HG03060 (cell line): ENCODE measurements around the gene ID1.
"Not testable (repeated sequence)": the region's sequence is repeated elsewhere in the genome, so short reads cannot be mapped to it uniquely, and the experiment has no call there.

Experiments used
- ATAC-seq: cut with Tn5 transposase; IDR thresholded peaks from one replicate; pipeline ENCODE4 v1.9.1; 2021; ENCODE audit warnings: low read depth, moderate number of reproducible peaks; ENCODE audit not compliant: unreplicated experiment

Gene ID1

GRCh38 chr20:31596412-31596715 lies 8.7 kb upstream of the ID1 start:
- ATAC-seq: not testable (repeated sequence)

- ATAC-seq: no peak
Measured at GRCh38 chr20:31596831-31597480, 8.1 kb upstream of the ID1 start.

GRCh38 chr20:31597481-31597855 lies 7.6 kb upstream of the ID1 start:
- ATAC-seq: no peak

DNA sequence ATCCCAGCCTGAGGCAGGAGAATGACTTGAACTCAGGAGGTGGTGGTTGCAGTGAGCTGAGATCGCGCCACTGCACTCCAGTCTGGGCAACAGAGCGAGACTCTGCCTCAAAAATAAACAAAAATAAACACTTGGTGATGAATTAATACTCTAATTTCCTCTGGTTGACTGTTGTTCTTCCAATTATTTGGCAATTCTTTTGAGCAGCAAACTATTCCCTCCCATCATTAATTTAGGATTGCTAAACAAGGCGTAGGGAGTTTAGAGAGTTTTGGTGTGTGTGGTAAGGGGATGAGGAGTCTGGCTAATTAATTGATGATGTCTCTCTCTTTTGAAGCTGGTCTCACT lies 2.7 kb upstream of the ID1 start:
- ATAC-seq: no peak

DNA sequence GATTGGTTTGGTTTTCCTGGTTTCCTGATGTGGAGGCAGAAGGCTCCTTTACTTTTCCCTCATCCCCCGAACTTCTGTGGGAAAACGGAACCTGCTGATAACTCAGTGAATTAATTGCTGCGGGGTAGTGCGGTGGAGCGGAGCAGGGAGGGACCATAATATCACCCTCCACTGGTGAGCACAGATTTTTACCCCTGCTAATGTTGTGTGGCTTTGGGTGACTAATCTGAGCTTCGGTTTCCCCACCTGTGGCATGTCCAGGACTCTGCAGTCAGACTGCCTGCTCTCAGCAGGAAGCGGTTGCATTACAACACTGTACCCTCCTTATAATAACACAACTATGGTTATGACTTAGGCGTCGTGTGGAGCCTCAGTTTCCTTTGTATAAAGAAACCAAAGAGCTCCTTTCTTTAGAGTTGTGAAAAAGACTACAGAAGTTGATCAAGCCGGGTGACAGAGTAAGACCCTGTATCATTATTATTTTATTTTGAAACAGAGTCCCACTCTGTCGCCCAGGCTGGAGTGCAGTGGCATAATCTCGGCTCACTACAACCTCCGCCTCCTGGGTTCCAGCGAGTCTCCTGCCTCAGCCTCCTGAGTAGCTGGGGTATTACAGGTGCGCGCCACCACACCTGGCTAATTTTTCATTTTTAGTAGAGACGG lies 2.2 kb upstream of the ID1 start:
- ATAC-seq: peak; percentile 66

DNA sequence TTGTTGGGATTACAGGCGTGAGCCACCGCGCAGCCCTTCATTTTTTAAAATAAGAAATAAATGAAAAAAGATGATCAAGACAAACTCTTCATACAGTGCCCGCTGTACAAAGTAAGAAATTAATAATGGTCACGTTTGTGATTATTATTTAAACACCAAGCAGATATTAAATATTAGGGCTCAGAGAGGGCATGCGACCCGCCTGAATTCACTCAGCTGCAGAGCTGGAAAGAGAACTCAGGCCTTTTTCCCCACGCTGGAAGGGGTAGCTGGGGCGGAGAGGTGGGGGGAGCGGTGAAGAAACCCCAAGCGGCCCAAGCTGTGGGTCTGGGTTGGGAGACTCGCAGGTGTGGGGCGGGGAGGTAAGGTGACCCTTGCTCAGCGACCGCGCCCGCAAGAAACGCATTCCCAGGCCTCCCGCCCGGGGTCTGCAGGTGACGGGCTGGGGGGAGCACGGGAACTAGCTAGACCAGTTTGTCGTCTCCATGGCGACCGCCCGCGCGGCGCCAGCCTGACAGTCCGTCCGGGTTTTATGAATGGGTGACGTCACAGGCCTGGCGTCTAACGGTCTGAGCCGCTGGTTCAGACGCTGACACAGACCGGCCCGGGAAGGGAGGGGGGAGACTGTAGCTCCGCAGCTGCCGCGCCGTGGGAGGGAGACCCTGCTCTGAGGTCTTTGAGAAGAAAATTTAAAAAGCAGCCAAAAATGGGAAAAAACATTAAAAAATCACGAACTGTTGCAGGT lies 1.1 kb upstream of the ID1 start:
- no peak for ATAC-seq

DNA sequence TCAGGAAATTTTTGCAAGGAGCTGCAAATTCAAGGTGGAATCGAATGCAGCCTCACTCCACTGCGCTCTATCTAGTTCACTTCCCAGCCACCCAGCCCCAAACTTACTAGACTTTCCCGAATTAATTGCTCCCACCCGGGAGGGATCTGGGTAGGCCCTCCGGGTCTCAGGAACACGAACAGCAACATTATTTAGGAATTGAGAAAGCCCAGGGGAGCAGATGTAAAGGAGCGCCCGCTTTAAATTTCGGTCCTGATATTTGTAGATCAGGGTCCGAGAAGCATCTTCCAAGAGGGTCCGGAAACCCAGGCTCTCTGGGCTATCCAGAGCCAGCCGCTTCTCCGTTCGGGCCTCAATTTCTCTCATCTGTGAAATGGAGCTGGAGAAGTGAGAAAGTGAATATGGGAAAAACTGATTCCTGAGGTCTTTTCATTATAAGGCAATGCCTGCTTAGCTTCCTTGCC lies 490 bp upstream of the ID1 start:
- no peak for ATAC-seq

DNA sequence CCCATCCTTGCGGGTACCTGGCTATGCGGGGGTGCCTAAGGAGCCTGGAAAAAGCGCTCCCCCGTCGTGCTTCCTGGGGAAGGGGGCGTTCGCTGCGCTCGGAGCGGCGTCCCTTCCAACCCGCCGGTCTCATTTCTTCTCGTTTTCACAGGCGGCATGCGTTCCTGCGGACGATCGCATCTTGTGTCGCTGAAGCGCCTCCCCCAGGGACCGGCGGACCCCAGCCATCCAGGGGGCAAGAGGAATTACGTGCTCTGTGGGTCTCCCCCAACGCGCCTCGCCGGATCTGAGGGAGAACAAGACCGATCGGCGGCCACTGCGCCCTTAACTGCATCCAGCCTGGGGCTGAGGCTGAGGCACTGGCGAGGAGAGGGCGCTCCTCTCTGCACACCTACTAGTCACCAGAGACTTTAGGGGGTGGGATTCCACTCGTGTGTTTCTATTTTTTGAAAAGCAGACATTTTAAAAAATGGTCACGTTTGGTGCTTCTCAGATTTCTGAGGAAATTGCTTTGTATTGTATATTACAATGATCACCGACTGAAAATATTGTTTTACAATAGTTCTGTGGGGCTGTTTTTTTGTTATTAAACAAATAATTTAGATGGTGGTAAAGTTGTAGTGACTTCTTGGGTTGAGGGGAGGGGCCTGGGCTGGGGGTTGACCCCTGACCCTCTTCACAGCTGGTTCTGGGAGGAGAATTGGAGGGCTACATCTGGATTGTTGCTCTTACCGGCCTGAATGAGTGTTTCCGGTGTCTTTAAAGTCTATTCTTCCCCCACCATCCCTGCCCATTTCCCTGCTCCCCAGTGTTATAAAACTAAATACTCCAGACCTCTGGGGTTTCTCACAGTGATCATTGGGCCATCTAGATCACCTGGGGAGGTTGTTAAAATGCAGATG lies 1.1 kb downstream of the ID1 start:
- ATAC-seq: no peak

- no peak for ATAC-seq
Measured at GRCh38 chr20:31606804-31607639, 1.9 kb downstream of the ID1 start.

GRCh38 chr20:31607640-31608250 lies 2.7 kb downstream of the ID1 start:
- no peak for ATAC-seq

- no peak for ATAC-seq
Measured at GRCh38 chr20:31608251-31608945, 3.3 kb downstream of the ID1 start.

DNA sequence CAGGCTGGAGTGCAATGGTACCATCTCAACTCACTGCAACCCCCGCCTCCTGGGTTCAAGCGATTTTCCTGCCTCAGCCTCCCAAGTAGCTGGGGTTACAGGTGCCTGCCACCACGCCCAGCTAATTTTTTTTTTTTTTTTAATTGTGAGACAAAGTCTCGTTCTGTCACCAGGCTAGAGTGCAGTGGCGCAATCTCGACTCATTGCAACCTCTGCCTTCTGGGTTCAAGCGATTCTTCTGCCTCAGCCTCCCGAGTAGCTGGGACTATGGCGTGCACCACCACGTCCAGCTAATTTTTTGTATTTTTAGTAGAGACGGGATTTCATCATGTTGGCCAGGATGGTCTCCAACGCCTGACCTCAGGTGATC lies 7.2 kb downstream of the ID1 start:
- ATAC-seq: not testable (repeated sequence)

GRCh38 chr20:31615416-31615815 lies 10.3 kb downstream of the ID1 start:
- ATAC-seq: no peak

DNA sequence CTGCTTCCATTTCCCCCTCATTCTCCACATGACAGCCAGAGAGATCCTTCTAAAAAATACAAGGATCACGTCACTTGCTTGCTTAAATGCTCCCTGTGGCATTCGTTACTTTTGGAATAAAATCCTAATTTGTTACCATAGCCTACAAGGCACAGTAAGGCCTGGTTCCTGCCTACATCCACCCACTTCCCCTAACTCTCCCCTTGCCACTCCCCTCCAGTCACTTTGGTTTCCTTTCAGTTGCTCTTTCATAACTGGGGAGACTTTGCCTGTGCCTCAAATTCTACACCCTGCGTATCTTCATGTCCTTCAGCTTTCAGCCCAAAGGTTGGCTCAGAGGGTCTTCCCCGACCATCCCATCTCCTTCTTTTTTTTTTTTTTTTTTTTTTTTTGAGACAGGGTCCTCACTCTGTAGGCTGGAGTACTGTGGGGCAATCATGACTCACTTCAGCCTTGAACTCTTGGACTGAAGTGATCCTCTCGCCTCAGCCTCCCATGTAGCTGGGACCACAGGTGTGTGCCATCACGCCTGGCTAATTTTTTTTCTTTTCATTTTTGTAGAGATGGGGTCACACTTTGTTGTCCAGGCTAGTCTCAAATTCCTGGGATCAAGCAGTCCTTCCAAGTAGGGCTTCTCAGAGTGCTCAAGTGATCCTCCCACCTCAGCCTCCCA lies 12.5 kb downstream of the ID1 start:
- ATAC-seq: no peak

DNA sequence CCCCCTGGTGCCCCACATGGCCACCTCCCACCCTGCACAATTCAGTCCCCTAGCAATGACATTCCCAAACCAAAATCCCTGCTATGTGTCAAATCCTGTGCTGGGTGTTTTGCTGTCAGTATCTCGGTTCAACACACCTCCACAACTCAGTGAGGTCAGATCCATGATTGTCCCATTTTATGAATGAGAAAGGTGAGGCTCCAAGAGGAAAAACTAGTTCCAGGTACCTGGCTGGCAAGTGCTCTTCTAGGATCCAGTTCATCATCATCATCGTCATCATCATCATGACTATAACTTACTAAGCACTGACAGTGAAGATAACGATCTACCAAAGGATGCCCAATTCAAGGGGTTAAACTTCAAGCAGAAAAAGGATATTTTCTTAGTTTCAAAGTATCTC lies 15.2 kb downstream of the ID1 start:
- no peak for ATAC-seq

DNA sequence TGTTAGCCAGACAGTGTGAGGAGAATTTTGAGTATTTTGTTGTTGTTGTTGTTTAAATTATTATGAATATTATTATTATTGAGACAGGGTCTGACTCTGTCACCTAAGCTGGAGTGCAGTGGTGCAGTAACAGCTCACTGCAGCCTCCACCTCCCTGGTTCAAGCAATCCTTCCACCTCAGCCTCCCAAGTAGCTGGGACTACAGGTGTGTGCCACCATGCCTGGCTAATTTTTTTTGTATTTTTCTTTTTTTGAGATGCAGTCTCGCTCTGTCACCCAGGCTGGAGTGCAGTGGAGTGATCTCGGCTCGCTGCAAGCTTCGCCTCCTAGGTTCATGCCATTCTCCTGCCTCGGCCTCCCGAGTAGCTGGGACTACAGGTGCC lies 18.0 kb downstream of the ID1 start:
- not testable (repeated sequence) for ATAC-seq

GRCh38 chr20:31626534-31626933 lies 21.4 kb downstream of the ID1 start:
- not testable (repeated sequence) for ATAC-seq

DNA sequence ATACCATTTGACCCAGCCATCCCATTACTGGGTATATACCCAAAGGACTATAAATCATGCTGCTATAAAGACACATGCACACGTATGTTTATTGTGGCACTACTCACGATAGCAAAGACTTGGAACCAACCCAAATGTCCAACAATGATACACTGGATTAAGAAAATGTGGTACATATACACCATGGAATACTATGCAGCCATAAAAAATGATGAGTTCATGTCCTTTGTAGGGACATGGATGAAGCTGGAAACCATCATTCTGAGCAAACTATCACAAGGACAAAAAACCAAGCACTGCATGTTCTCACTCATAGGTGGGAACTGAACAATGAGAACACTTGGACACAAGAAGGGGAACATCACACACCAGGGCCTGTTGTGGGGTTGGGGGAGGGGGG lies 23.0 kb downstream of the ID1 start:
- not testable (repeated sequence) for ATAC-seq
